Neural crest cell (in vitro differentiated cells): Measurements from ENCODE around the gene ZNF710. TPM values are rescaled to one million over a fixed set of nuclear protein-coding genes. Genes with fewer than 3 reads are reported as not detected.

Experiments
- DNase-seq: peaks from one replicate; pipeline ENCODE4 v3.0.0; 2021; ENCODE audit warnings: low read depth, mixed read lengths, low spot score
- H3K27ac Mint-ChIP-seq: one replicate; pipeline ENCODE4 v1.8.0; 2021; ENCODE audit warnings: mild to moderate bottlenecking, mixed read lengths; ENCODE audit not compliant: unreplicated experiment
- H3K27me3 Mint-ChIP-seq: 2 replicates; pipeline ENCODE4 v1.8.0; 2021; ENCODE audit warnings: low read depth, mild to moderate bottlenecking, mixed read lengths
- H3K36me3 Mint-ChIP-seq: 2 replicates; pipeline ENCODE4 v1.8.0; 2021; ENCODE audit warnings: low read depth, mild to moderate bottlenecking, mixed read lengths
- H3K4me1 Mint-ChIP-seq: 2 replicates; pipeline ENCODE4 v1.8.0; 2021; ENCODE audit warnings: mixed read lengths
- H3K4me3 Mint-ChIP-seq: one replicate; pipeline ENCODE4 v1.8.0; 2021; ENCODE audit warnings: mild to moderate bottlenecking, mixed read lengths
- H3K9me3 Mint-ChIP-seq: 2 replicates; pipeline ENCODE4 v1.8.0; 2021; ENCODE audit warnings: mixed read lengths
- CTCF ChIP-seq: fragments of 200-600 bp; sonication (generic); conservative IDR thresholded peaks from 2 replicates; pipeline ENCODE4 v1.5.0; 2021; ENCODE audit warnings: antibody characterized with exemption, mild to moderate bottlenecking
- total RNA-seq: library from RNA; stranded (reverse); gene quantifications from 2 replicates; pipeline ENCODE4 v1.2.1, GENCODE V29; 2021

Gene ZNF710
- total RNA-seq, 1 donor from 2014 or later: 64.4 TPM

GRCh38 chr15:90087454-90088154, 86.5 kb downstream of the ZNF710 start:
- Mint-ChIP-seq H3K36me3 (peaks cover 37% of the 10 kb centered on the region), H3K4me1 (peaks cover 10% of the 10 kb centered on the region), H3K4me3 (peak overlapping the region; percentile 67), H3K27ac (no peak overlapping the region), H3K27me3 (peaks cover 3% of the 10 kb centered on the region), H3K9me3 (no peaks in the 10 kb centered on the region)
- DNase-seq: no peak
- TF ChIP-seq CTCF: peak; percentile 19

DNA sequence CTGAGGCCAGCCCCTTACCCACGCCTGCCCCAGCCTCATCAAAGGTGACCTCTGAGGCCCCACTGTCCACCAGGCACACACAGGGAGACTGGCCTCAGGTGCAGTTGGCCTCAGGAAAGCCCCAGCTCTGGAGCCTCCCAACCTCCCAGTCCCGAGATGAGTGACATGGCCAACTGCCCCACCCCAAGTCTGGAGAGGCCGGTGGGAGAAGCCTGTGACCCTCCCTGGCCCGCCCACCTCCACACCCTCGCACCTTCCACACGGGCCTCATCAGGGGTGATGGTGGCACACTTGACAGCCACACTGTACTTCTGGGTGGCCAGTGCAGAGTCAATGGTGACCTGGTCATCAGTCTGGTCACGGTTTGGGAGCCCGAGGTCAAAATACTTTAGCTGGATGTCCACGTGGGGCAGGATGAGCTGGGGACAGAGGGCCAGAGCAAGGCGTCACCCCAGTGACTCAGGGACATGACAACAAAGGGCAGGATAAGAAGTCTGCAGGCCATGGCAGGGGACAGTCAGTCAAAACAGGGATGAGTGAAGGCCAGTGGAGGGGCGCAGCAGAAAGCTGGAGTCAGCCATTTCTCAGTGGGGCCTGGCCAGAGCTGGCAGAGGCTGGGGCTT, 89.2 kb downstream of the ZNF710 start:
- H3K4me1 Mint-ChIP-seq: peaks cover 18% of the 10 kb centered on the region
- peaks cover 42% of the 10 kb centered on the region for H3K36me3 Mint-ChIP-seq
- peak overlapping the region; percentile 62 for H3K27ac Mint-ChIP-seq
- peaks cover 3% of the 10 kb centered on the region for H3K27me3 Mint-ChIP-seq
- peak overlapping the region; percentile 38 for H3K4me3 Mint-ChIP-seq
- no peak for DNase-seq
- H3K9me3 Mint-ChIP-seq: no peaks in the 10 kb centered on the region
- TF ChIP-seq CTCF: no peak

DNA sequence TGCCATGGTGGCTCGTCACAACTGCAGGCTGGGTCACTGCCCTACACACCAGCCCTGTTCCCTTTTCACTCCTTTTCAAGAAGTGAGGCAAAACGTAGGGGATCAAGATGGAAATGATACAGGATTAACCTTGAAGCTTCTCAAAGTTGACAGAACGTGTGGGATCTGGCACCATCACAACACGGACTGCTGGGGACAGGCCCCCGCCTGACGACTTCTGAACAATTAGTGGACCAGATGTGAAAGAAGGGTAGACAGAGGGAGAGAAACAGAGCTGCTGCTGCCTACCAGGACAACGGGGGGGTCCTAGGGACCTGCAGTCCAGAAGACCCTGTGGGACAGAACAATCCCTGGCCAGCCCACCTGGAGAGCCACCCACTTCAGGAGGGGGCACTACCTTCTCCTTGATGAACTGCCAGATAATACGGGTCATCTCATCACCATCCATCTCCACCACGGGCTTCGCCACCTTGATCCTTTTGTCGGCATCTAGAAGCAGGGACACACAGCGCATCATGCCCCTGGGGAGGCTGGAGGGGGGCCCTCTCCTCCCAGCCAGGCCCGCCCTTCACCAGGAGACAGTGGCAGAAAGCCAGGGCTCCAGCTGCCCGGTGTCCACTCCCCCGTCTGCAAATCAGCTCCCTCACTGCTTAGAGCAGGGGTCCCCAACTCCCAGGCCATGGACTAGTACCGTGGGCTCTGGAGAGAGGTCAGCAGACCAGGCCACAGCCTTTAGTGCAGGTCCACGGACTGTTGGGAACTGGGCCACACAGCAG, 90.2 kb downstream of the ZNF710 start:
- peaks cover 19% of the 10 kb centered on the region for H3K4me1 Mint-ChIP-seq
- peaks cover 42% of the 10 kb centered on the region for H3K36me3 Mint-ChIP-seq
- no peak for DNase-seq

GRCh38 chr15:90095521-90095959, 94.4 kb downstream of the ZNF710 start:
- no peak for TF ChIP-seq CTCF
- Mint-ChIP-seq H3K27me3 (no peaks in the 10 kb centered on the region), H3K9me3 (no peaks in the 10 kb centered on the region), H3K27ac (no peak overlapping the region), H3K4me1 (peaks cover 44% of the 10 kb centered on the region), H3K36me3 (peaks cover 19% of the 10 kb centered on the region), H3K4me3 (no peak overlapping the region)
- DNase-seq: no peak

More for the DNA sequence above, 90.2 kb downstream of the ZNF710 start:
- no peak for TF ChIP-seq CTCF
- H3K9me3 Mint-ChIP-seq: no peaks in the 10 kb centered on the region
- H3K4me3 Mint-ChIP-seq: no peak overlapping the region
- H3K27me3 Mint-ChIP-seq: peaks cover 3% of the 10 kb centered on the region
- peak overlapping the region; percentile 27 for H3K27ac Mint-ChIP-seq

DNA sequence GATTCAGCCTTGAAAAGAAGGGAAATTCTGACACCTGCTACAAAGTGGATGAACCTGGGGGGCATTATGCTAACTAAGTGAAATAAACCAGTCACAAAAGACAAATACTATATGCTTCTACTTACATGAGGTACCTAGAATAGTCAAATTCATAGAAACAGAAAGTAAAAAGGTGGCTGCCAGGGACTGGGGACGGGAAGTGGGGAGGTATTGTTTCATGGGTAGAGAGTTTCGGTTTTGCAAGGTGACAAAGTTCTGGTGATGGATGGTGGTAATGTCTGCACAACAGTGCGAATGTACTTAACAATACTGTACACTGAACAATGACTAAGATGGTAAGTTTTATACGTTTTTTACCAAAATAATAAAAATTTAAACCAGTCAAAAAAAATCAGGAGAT, 96.4 kb downstream of the ZNF710 start:
- Mint-ChIP-seq H3K36me3 (peaks cover 9% of the 10 kb centered on the region), H3K27me3 (no peaks in the 10 kb centered on the region), H3K4me1 (peaks cover 55% of the 10 kb centered on the region), H3K9me3 (no peaks in the 10 kb centered on the region), H3K27ac (no peak overlapping the region), H3K4me3 (peak overlapping the region; percentile 40)
- TF ChIP-seq CTCF: no peak
- no peak for DNase-seq
